CD14-positive monocyte (primary cell): ENCODE results near the gene ACAP1. TPM values are rescaled to one million over a fixed set of nuclear protein-coding genes. Genes with fewer than 3 reads are reported as not detected.

Source experiments
- DNase-seq, 3 donors: peaks; one replicate each; pipeline ENCODE4 v3.0.0-alpha.2; 2011 to 2022
- H2AFZ ChIP-seq: 2 replicates; pipeline ENCODE4 v1.6.0; 2012; ENCODE audit warnings: mild to moderate bottlenecking, low read depth, low read length, inconsistent platforms; ENCODE audit not compliant: insufficient read depth, poor library complexity, severe bottlenecking
- H3K27ac ChIP-seq, 2 donors: 1 replicate in 1 of 2; 2 replicates in 1 of 2; pipeline ENCODE4 v1.5.1; 2012 to 2013; ENCODE audit warnings: low read length in 2 of 2, control low read depth in 1 of 2, inconsistent platforms in 1 of 2, low read depth in 1 of 2, mild to moderate bottlenecking in 1 of 2
- H3K27me3 ChIP-seq, 2 donors: one replicate each; pipeline versions ENCODE4 v1.6.0 to v1.6.1; 2011 to 2013; ENCODE audit warnings: low read length in 2 of 2; ENCODE audit not compliant: control insufficient read depth in 2 of 2, insufficient read depth in 2 of 2
- H3K36me3 ChIP-seq, 2 donors: replicated peaks in 1 of 2; 1 replicate in 1 of 2; 2 replicates in 1 of 2; pipeline versions ENCODE4 v1.5.1 to v1.6.1; 2012 to 2013; ENCODE audit warnings: low read length in 2 of 2, control low read depth in 1 of 2, inconsistent platforms in 1 of 2, mild to moderate bottlenecking in 1 of 2; ENCODE audit not compliant: insufficient read depth in 2 of 2, control insufficient read depth in 1 of 2
- H3K4me1 ChIP-seq, 2 donors: 1 replicate in 1 of 2; 2 replicates in 1 of 2; pipeline versions ENCODE4 v1.5.1 to v1.6.1; 2012 to 2013; ENCODE audit warnings: low read length in 2 of 2, control low read depth in 1 of 2, inconsistent platforms in 1 of 2, mild to moderate bottlenecking in 1 of 2, moderate library complexity in 1 of 2; ENCODE audit not compliant: insufficient read depth in 2 of 2, control insufficient read depth in 1 of 2
- H3K4me2 ChIP-seq: replicated peaks from 2 replicates; pipeline ENCODE3; 2012; ENCODE audit warnings: low read length, moderate library complexity, mild to moderate bottlenecking; ENCODE audit not compliant: poor library complexity, severe bottlenecking; ENCODE audit errors: extremely low read depth
- H3K4me3 ChIP-seq, 3 experiments: fragments of 200-600 bp in 1 of 3; sonication (generic) in 1 of 3; replicated peaks in 1 of 3; 1 replicate in 2 of 3; 2 replicates in 1 of 3; pipeline ENCODE4 v1.5.1; 2011 to 2013; ENCODE audit warnings: low read length in 3 of 3, mild to moderate bottlenecking in 3 of 3, control low read depth in 2 of 3, low read depth in 2 of 3, inconsistent platforms in 1 of 3, moderate library complexity in 1 of 3
- H3K79me2 ChIP-seq: 2 replicates; pipeline ENCODE4 v1.6.0; 2012; ENCODE audit warnings: mild to moderate bottlenecking, control low read depth, inconsistent platforms, low read length, moderate library complexity; ENCODE audit not compliant: insufficient read depth
- H3K9ac ChIP-seq: 2 replicates; pipeline ENCODE4 v1.6.0; 2017; ENCODE audit warnings: low read length, mild to moderate bottlenecking; ENCODE audit not compliant: insufficient read depth, poor library complexity, severe bottlenecking
- H3K9me3 ChIP-seq, 2 donors: replicated peaks in 1 of 2; 1 replicate in 1 of 2; 2 replicates in 1 of 2; pipeline versions ENCODE4 v1.5.1 to v1.6.1; 2012 to 2013; ENCODE audit warnings: low read length in 2 of 2, control low read depth in 1 of 2; ENCODE audit not compliant: control insufficient read depth in 1 of 2, insufficient read depth in 1 of 2
- H4K20me1 ChIP-seq: 2 replicates; pipeline ENCODE4 v1.6.0; 2012; ENCODE audit warnings: mild to moderate bottlenecking, low read length, control low read depth, moderate library complexity; ENCODE audit not compliant: insufficient read depth
- H3K27ac Mint-ChIP-seq, 7 donors: one replicate each; pipeline ENCODE4 v1.8.0; 2020; ENCODE audit warnings: mild to moderate bottlenecking in 7 of 7, mixed read lengths in 7 of 7, moderate library complexity in 6 of 7, inconsistent platforms in 2 of 7
- H3K27me3 Mint-ChIP-seq, 3 donors: one replicate each; pipeline ENCODE4 v1.8.0; 2021 to 2022; ENCODE audit warnings: low read depth in 3 of 3, mild to moderate bottlenecking in 3 of 3, mixed read lengths in 3 of 3, moderate library complexity in 3 of 3, inconsistent platforms in 1 of 3
- H3K36me3 Mint-ChIP-seq, 2 donors: one replicate each; pipeline ENCODE4 v1.8.0; 2020; ENCODE audit warnings: mixed read lengths in 2 of 2, inconsistent platforms in 1 of 2, mild to moderate bottlenecking in 1 of 2
- H3K4me1 Mint-ChIP-seq: one replicate; pipeline ENCODE4 v1.8.0; 2020; ENCODE audit warnings: mild to moderate bottlenecking, mixed read lengths
- H3K4me3 Mint-ChIP-seq, 2 donors: one replicate each; pipeline ENCODE4 v1.8.0; 2020; ENCODE audit warnings: mild to moderate bottlenecking in 2 of 2, mixed read lengths in 2 of 2, moderate library complexity in 1 of 2
- H3K9me3 Mint-ChIP-seq, 7 donors: one replicate each; pipeline ENCODE4 v1.8.0; 2020 to 2022; ENCODE audit warnings: mixed read lengths in 7 of 7, mild to moderate bottlenecking in 6 of 7, moderate library complexity in 6 of 7, inconsistent platforms in 2 of 7
- CTCF ChIP-seq: fragments of 200-600 bp; IDR thresholded peaks from one replicate; pipeline ENCODE4 v1.8.0; 2022; ENCODE audit warnings: antibody characterized with exemption, mild to moderate bottlenecking
- WGBS: methylation state at CpG from one replicate; pipeline ENCODE4 v1.1.5; 2013; ENCODE audit warnings: missing lambda C conversion rate; ENCODE audit not compliant: insufficient coverage; 5-methylcytosine and 5-hydroxymethylcytosine counted together
- intact Hi-C, 2 donors: fragments of 100-400 bp; cut with micrococcal nuclease; formaldehyde crosslinking; loops; one replicate each; pipeline versions ENCODE4 v1.15.0 to v1.15.1; 2023
- polyA plus RNA-seq, 3 donors: library from polyadenylated mRNA; depleted of rRNA in 1 of 3; unstranded in 2 of 3; stranded (reverse) in 1 of 3; fragments of 300-500 nt in 2 of 3; fragments of >200 nt in 1 of 3; fragmentation: Illumina TruSeq in 2 of 3; gene quantifications; 1 replicate in 2 of 3; 2 replicates in 1 of 3; pipeline ENCODE4 v1.2.3, GENCODE V29; 2012 to 2021

ACAP1 gene
- polyA plus RNA-seq, 3 donors: 32.1 to 68.5 (median 40.5) TPM

GRCh38 chr17:7388856-7389255, 52.5 kb downstream of the ACAP1 start:
- no peak overlapping the region for H3K9ac ChIP-seq
- no peaks in the 10 kb centered on the region for H3K79me2 ChIP-seq
- H3K27ac Mint-ChIP-seq: peak overlapping the region in 1 of 7 donors; percentile 69
- H3K4me1 ChIP-seq: peaks cover 15 to 16% of the 10 kb centered on the region in 2 donors
- H3K36me3 Mint-ChIP-seq: peaks cover 53 to 61% of the 10 kb centered on the region in 2 donors
- no peaks in the 10 kb centered on the region for H3K9me3 ChIP-seq
- no peak overlapping the region for H3K4me3 Mint-ChIP-seq
- H3K4me1 Mint-ChIP-seq: peaks cover 14% of the 10 kb centered on the region
- H3K36me3 ChIP-seq: peaks cover 31 to 52% of the 10 kb centered on the region in 2 donors
- intact Hi-C loops: loop anchor here in 1 of 2 donors (5.0 kb wide), 1 partner anchor 43 kb away; no protein-coding TSS in a partner anchor
- H3K27ac ChIP-seq: no peak overlapping the region
- TF ChIP-seq CTCF: no peak
- no peak overlapping the region for H3K4me2 ChIP-seq
- H2AFZ ChIP-seq: no peak overlapping the region
- H3K27me3 ChIP-seq: peaks cover 0 to 11% of the 10 kb centered on the region in 2 donors
- DNase-seq: no peak
- H3K27me3 Mint-ChIP-seq: peaks cover 8 to 19% (median 15%) of the 10 kb centered on the region in 3 donors
- no peaks in the 10 kb centered on the region for H4K20me1 ChIP-seq
- 98% methylated on average over 9 of the region's 10 CpGs for WGBS
- H3K9me3 Mint-ChIP-seq: peaks cover 0 to 2% (median 0%) of the 10 kb centered on the region in 7 donors
- no peak overlapping the region for H3K4me3 ChIP-seq

GRCh38 chr17:7389924-7390910, 53.9 kb downstream of the ACAP1 start:
- H3K4me2 ChIP-seq: no peak overlapping the region
- H2AFZ ChIP-seq: no peak overlapping the region
- Mint-ChIP-seq H3K4me1 (peaks cover 14% of the 10 kb centered on the region), H3K9me3 (peaks cover 0 to 2% (median 0%) of the 10 kb centered on the region in 7 donors), H3K36me3 (peaks cover 52 to 61% of the 10 kb centered on the region in 2 donors), H3K27me3 (peaks cover 0 to 5% (median 2%) of the 10 kb centered on the region in 3 donors), H3K27ac (no peak overlapping the region), H3K4me3 (no peak overlapping the region)
- H4K20me1 ChIP-seq: no peaks in the 10 kb centered on the region
- peaks cover 31 to 52% of the 10 kb centered on the region in 2 donors for H3K36me3 ChIP-seq
- H3K4me1 ChIP-seq: peaks cover 14 to 17% of the 10 kb centered on the region in 2 donors
- no peaks in the 10 kb centered on the region for H3K79me2 ChIP-seq
- H3K4me3 ChIP-seq: no peak overlapping the region
- 93% methylated on average over 5 of the region's 19 CpGs for WGBS
- no peaks in the 10 kb centered on the region for H3K9me3 ChIP-seq
- TF ChIP-seq CTCF: no peak
- intact Hi-C loops: loop anchor here in 1 of 2 donors (5.0 kb wide), 2 partner anchors 38 to 42 kb away; partner anchors contain the start of gene KCTD11
- peaks cover 0 to 2% of the 10 kb centered on the region in 2 donors for H3K27me3 ChIP-seq
- H3K9ac ChIP-seq: no peak overlapping the region
- H3K27ac ChIP-seq: no peak overlapping the region
- no peak for DNase-seq
